Measurements from ENCODE around the gene YTHDF1. TPM values are rescaled to one million over a fixed set of nuclear protein-coding genes. Genes with fewer than 3 reads are reported as not detected.
"Not testable (repeated sequence)": the region's sequence is repeated elsewhere in the genome, so short reads cannot be mapped to it uniquely, and the experiment has no call there.

YTHDF1 gene
- total RNA-seq, 2 experiments from 2014 or later: 42.6 to 43.9 TPM

DNA sequence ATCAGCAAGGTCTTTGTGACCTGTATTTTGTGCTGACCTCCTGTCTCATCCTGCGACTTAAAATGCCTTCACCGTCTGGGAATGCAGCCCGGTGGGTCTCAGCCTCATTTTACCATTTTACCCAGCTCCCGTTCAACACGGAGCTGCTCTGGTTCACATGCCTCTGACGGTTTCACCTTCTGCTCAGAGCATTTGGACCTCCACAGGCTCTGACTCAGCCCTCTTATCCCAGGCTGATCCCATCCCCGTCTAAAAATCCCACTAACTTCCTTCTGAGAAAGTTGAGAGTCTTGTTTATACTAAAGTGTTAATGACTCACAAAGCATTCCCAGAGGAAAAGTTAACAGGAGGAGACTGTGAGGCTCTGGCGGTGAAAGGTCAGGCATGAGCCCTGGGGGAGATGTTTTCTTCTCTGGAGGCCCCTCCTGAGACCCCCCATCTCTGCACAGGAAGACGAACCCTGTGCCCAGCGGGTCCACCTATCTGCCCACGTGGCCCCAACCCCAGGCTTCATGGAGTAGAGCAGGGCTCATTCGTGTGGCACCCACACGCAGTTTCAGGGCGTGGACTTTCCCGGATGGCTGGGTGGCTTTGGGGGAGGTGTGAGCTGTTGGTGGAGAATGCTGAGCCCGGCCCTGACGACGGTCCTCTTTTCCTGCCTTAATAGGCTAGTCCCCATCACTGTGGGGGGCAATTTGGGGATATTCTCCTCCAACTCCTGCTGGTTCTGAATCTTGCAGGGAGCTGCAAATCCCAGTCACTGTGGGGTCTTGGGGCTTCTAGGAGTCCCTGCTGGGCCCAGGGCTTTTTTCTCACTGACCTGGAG, 16.5 kb upstream of the YTHDF1 start:
- ChIA-PET CTCF (interaction anchor here (3.9 kb wide), 1 partner anchor 9 kb away, joined by 26 read pairs; no protein-coding TSS in a partner anchor), POLR2A (no interaction called here)

DNA sequence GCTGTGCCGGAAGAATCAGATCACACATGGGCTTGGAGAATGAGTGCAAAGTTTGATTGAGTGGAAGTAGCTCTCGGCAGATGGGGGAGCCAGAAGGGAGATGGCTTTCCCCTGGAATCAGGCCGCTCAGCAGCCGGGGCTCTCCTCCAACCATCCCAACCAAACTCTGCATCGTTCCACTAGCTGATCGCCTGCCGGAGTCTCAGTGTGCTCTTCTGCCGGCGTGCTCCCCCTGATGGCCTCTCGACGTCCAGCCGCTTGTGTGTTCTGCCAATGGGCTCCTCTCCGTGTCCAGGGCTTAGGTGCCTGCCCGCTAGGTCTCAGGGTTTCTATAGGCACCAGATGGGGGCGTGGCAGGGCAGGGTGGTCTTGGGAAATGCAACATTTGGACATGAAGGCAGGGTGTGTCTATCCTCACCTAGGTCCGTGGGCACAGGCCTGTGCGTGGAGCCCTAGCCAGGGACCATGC, 14.9 kb upstream of the YTHDF1 start:
- CTCF ChIA-PET: interaction anchor here (1.0 kb wide), 1 partner anchor 15 kb away, joined by 3 read pairs; no protein-coding TSS in a partner anchor
- POLR2A ChIA-PET: no interaction called here

DNA sequence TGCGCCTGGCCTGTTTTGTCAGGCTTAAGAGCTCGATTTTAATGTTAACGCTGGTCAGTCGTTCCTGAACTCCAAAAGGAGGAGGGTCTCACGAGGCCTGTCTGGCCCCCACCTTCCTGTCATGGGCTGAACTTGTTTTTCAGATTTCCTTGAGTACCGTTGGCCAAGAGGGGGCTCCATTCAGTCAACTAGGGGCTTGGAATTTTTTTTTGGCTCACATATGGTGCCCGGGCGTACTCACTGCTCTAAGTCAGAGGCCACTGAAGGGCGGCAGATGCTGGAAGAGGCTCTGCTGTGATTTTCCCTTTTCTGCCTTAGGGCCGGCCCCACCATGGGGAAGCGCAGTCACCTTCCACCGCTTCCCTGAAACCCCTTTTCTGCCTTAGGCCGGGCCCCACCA, 12.9 kb upstream of the YTHDF1 start:
- CTCF ChIA-PET: interaction anchor here (0.6 kb wide), 1 partner anchor 832 kb away, joined by 4 read pairs; no protein-coding TSS in a partner anchor
- POLR2A ChIA-PET: no interaction called here

DNA sequence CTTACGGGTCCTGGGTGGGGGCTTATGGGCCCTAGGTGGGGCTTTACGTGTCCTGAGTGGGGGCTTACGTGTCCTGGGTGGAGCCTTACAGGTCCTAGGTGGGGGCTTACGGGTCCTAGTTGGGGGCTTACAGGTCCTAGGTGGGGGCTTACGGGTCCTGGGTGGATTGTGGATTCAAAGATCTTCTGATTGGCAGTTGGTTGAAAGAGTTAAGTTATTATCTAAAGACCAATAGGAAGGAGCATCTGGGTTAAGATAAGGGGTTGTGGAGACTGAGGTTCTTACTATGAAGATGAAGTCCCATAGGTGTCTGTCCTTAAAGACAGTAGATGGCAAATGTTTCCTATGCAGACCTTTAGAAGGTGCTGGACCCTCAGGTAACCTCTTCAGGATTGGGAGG, 11.3 kb upstream of the YTHDF1 start:
- POLR2A ChIA-PET: no interaction called here
- CTCF ChIA-PET: interaction anchor here (0.7 kb wide), 1 partner anchor 166 kb away, joined by 4 read pairs; no protein-coding TSS in a partner anchor

DNA sequence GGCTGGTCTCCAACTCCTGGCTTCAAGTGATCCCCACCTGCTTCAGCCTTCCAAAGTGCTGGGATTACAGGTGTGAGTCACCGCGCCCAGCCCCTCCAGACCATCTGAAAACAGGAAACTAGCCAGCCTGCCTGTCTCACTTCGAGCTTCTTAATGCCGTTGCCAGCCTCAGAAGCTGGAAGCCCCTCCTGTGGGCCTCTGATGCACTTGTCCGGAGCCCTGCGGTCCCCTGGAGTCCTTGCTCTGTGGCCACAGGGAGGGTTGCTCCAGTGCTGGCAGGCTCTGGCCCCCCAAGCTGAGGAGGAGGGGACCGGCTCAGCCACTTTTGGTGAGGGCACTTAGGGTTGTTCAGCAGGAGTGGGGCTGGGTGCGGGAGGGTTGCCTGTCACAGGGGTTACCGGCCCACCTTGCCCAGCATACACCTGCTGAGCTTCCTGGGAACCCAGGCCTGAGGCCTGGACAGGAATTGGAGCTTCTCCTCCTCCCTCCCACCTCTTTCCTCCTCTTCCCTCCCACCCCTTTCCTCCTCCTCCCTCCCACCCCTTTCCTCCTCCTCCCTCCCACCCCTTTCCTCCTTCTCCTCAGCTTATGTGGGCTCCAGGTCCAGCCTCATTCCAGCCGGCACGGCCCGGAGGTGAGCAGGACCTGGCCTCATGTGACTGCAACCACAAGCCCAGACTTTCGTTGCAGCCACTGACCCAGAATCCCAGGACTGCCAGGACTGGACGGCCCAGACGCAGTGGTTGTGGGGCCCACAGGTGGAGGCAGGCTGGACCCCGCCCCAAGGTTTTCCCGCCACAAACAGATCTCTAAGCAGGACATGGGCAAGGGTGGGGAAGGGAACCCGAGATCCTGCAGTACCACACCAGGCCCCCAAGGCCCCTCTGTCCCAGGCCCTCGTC, 10.4 kb upstream of the YTHDF1 start:
- CTCF ChIA-PET: interaction anchor here (3.7 kb wide), 1 partner anchor 155 kb away, joined by 22 read pairs; no protein-coding TSS in a partner anchor
- POLR2A ChIA-PET: no interaction called here

DNA sequence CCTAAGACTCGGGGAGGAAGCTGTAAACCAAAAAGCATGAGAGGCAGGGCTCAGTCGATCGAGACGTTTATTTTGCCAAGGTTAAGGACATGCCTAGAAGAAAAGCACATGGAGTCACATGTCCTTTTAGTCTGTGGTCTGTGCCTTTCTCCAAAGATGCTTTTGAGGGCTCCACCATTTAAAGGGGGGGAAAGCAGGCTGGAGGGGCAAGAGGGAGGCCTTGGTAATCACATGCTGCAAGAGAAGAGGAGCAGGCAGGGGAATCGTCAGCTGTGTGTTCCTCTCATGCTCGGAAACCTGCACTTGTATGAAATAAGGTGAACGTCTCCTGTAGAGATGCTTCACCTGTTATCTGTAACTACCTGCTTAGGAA, 9.1 kb upstream of the YTHDF1 start:
- POLR2A ChIA-PET: no interaction called here
- CTCF ChIA-PET: interaction anchor here (3.4 to 3.7 kb wide), 2 partner anchors 10 to 157 kb away, joined by 22 to 26 read pairs; partner anchors contain the start of gene BIRC7

DNA sequence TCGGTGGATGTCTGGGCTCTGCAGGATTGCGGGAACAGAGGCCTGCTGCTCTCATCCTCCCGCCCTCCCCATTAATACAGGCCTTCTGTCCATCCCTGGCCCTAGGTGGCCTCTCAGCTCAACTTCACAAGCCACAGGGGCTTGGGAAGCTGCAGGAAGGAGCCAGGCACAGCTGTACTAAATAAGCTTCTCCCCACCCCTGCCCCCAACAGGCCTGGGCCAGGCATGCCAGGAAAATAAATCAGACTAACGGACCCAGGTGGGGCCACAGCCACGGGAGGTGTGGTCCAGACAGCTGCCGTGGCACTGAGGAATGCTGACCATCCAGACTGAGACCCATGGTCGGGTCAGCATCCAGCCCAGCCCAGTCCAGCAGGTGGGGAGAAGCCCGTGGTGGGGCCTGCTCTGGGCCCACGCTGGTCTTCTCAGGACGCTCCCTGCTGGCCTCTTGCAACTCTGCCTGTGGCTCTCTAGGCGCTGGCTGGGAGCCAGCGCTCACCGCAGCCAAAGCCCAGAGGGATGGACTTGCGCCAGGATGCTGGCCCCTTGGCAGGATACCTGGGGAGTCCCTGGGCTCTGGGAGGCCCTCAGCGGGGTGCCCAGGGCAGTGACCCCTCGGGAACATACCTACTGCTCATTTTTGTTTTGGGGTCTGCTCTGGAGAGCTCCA, 8.6 kb upstream of the YTHDF1 start:
- ChIA-PET POLR2A (no interaction called here), CTCF (interaction anchor here (1.2 to 3.7 kb wide), 9 partner anchors 10 to 168 kb away, joined by 3 to 26 read pairs (median 6); partner anchors contain the start of gene BIRC7)

DNA sequence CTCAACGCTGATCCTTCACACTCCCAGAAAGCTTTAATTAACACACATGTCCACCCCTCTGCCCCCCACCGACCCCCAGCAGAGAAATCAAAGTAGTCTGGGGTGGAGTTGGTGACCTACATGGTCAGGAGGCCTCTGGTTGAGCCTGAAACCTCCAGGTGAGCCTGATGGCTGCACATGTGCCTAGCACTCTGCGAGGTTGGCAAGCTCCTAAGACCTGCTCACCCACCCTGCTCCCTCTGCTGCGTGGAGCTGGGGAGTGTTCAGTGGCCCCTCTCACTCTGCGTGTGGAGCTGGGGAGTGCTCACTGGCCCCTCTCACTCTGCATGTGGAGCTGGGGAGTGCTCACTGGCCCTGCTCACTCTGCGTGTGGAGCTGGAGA, 7.9 kb upstream of the YTHDF1 start:
- ChIA-PET CTCF (interaction anchor here (0.9 to 3.7 kb wide), 16 partner anchors 9 to 167 kb away, joined by 3 to 26 read pairs (median 6); partner anchors contain the start of genes ARFGAP1, BIRC7 and COL20A1), POLR2A (no interaction called here)

DNA sequence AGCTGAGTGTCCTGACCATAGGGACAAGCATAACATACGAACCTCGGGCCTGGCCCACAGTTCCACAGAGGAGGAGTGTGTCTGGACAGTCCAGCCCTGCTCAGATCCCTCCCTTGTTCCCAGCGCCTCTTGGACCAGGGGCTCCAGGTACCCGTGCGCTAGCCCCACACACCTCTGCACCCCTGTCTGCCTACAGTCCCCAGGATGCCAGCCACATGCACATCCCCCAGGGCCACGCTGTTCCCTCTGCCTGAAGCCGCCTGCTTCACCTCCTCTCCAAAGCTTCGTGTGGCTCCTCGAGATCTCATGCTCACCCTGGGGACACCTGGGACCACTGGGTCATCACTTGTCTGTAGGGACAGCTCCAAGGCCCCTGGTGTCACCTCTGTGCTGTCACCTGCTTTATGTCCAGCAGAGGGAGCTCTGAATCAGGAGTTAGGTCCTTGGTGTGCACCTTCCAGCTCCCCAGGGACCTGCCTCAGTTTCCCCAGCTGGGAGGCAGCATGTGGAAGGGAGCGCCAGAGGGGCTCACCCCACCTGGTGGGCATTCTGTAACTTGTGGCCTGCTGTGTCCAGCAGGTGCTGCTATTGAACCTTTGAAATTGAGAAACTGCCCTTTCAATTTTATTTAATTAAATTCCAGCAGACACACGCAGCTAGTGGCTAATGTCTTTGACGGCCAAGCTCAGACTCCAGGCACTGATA, 7.3 kb upstream of the YTHDF1 start:
- ChIA-PET POLR2A (no interaction called here), CTCF (interaction anchor here (0.9 to 3.7 kb wide), 18 partner anchors 8 to 167 kb away, joined by 3 to 26 read pairs (median 5); partner anchors contain the start of genes ARFGAP1, BIRC7 and COL20A1)

DNA sequence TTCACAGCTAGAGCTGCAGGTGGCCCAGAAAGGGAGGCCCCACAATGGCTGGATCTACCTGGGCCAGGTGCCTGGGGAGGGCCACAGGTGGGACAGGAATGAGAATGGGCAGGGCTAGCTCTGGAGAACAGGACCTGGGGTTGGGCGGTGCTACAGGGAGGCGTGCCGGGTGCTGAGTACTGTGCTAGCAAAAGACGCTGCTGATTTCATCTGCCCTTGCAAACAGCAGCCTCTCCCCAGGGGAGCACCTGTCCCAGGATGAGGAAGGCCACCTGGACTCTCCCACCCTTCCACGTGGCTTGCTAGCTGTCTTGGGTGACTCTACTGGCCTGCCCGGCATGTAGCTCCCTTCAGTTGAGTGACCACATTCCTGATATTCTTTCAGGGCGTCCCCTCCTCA, 6.6 kb upstream of the YTHDF1 start:
- ChIA-PET POLR2A (no interaction called here), CTCF (interaction anchor here (1.0 to 3.7 kb wide), 9 partner anchors 12 to 159 kb away, joined by 3 to 26 read pairs (median 6); partner anchors contain the start of genes ARFGAP1, BIRC7 and COL20A1)

DNA sequence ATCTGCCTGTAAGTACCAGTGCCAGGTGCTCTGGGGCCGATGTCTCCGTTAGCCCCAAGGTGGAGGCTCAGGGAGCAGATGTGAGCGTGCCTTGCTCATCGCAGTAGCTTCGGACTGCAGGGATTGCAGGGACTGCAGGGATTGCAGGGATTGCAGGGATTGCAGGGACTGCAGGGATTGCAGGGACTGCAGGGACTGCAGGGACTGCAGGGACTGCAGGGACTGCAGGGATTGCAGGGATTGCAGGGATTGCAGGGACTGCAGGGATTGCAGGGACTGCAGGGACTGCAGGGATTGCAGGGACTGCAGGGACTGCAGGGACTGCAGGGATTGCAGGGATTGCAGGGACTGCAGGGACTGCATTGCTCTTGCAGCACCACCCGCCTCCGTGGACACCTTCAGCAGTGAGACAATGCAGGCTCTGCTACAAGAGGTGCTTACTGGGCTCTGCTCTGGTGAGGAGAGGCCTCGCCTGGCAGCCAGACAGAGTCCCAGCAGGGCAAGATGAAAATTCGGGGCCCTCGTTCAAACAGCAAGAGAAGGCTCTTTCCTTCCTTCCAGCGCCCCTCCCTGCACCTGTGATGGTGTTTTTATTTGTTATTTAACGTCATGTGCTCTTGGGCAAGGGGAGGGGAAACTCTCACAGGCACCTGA, 5.6 kb upstream of the YTHDF1 start:
- POLR2A ChIA-PET, CTCF ChIA-PET: not testable (repeated sequence)

DNA sequence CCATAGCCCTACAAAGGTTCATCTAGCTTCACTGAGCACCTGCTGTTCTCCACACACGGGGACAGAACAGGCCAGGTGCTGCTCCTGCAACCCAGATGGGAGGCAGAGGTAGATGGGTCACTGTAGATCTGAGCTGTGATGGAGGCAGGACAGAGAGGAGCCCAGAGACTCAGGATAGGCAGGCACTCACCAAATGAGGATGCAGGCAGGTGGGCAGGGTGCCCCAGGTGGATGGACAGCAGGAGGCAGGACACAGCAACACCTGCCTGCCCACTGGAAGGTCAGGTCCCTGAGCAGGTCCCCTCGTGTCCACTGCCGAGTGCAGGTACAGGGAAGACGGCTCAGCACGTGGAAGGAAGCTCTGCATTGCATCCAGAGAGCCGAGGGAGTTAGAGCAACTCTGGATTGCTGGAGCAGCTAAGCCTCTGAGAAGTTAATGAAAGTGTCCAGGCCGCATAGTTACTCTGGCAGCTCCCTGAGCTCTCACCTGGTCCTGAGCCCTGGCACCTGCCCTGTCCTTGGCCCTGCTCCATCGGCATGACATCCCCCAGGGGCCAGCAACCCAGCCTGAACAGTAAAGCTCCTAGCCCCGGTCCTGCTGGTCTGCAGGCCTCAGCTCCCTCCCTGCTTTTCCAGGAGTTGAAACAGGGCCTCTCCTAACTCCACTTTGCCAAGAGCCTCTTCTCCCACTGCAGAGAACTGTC, 4.9 kb upstream of the YTHDF1 start:
- CTCF ChIA-PET: no interaction called here
- POLR2A ChIA-PET: no interaction called here

DNA sequence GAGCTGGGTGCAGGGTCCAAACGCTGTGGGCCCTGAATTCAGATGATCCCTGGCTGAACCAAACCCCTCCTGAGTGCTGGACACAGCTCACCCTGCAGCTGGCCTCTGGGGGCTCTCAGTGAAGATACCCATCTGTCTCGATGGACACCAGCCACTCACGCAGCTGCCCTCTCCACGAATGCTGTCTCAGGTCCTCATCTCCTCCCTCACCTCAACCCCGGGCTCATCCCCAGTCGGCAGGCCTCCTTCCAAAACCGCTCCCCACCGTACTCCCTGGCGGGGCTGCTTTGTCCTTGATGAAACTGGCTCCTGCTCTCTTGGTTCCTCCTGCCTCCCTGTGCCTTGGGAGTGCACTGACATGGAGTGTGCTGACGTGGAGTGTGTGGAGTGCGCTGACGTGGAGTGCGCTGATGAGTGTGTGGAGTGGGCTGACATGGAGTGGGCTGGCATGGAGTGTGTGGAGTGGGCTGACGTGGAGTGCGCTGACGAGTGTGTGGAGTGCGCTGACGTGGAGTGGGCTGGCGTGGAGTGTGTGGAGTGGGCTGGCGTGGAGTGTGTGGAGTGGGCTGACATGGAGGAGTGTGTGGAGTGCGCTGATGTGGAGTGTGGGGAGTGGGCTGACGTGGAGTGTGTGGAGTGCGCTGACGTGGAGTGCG, 4.1 kb upstream of the YTHDF1 start:
- POLR2A ChIA-PET: no interaction called here
- CTCF ChIA-PET: no interaction called here

DNA sequence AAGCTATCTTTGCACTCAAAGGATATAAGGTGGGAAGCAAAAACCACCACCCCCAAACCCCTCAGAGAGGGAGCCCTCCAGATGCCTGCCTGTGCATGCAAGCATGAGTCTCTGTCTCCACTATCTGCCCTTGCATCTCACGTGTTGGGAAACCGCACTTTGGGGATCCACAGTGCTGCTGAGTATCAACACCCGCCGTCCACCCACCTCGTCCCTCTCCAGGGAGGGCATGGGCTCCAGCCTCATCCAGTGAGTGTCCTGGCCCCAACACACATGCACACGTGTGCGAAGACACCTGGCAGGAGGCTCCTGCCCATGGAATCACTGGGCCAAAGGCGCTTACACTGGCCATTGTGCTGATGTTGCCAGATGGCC, 3.5 kb upstream of the YTHDF1 start:
- ChIA-PET CTCF (no interaction called here), POLR2A (no interaction called here)

DNA sequence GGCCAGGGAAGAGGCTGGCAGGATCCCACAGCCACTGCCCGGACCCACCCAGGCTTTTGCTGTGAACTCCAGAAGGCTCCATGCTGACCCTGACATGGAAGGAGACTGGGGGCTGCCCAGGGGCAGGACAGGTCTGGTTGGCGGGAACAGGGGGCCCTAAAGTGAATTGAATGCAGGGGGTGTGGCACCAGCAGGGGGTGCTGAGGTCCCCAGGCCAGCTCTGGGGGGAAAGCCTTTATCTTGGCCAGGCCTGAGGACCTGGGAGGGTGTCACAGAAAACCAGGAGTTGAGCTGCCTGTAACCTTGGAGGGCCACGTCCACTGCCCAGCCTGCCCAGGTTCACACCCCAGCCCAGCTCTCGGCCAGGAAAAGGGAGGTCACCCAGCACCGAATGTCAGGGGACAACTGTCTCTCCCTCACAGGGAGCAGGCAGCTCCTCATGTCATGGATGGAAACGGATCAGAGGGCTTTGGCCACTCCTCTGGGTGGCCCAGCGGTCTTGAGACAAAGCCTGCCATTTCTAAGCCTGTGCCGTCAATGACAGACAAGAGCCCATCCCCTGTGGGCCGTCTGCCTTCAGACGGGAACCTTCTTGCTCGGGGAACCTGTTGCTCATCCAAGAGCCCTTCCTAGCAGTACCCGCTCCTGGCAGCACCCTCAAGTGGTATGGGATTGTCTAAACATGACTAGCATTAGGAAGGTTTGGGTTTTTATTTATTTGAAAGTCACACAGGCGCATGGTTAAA, 2.9 kb upstream of the YTHDF1 start:
- ChIA-PET POLR2A (no interaction called here), CTCF (no interaction called here)

DNA sequence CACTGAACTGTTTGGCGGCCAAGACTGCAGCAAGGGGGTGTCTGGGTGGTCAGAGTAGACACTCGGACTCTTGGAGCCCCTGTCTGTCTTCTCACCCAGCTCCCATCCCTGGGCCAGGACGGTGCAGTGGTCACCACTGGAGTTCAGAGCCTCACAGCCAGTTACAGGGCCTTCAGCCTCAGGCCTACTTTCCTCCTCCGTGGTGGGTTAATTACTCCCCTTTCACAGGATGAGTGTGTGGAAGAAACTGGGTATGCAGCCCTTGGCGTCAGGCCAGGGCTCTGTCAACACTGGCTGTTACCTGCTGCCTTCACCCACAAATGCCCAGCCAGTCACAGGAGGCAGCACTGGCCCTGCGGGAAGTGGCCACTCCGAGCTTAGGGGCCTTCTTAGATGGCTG, 1.8 kb upstream of the YTHDF1 start:
- ChIA-PET CTCF (no interaction called here), POLR2A (no interaction called here)

All from activated CD8-positive, alpha-beta memory T cell treated with anti-CD3 and anti-CD28 coated beads for 36 hours (primary cell).